ENCODE data around the gene MLN.

DNA sequence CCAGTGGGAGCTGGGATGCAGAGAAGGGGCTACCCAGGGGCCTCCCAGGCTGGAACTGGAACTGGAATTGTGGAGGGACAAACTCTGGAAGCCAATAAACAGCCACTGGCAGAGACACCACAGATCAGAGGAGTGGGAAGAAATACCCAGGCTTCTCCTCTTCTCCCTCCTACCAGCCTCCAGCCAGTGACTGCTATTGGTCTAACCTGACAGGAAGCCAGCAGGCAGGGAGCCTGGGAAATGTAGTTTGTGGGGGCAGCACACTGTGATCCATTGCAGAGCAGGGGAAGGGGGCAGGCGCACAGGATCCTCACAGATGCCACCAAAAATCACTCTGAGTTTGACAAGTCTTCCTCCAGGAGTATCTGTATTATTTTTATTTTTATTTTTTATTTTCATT lies 12.1 kb upstream of the MLN start:
- TF ChIP-seq MXI1 (IDR thresholded peaks at IDR 0.05; ENCODE audit: borderline replicate concordance, low read depth, low read length) (no peak), CTCF (conservative IDR thresholded peaks at IDR 0.05; ENCODE audit: low read depth, low read length) (no peak)
